ENCODE data around the gene RBM39. TPM values are rescaled to one million over a fixed set of nuclear protein-coding genes. Genes with fewer than 3 reads are reported as not detected.

RBM39 gene
- total and polyA plus RNA-seq, 9 of the 15 experiments (the other 6 are each of a cell fraction or from before 2014, with no cell fraction given), result 143 to 319 (median 228) TPM

- TF ChIP-seq ZNF449 (CRISPR knock-in tag; IDR thresholded peaks at IDR 0.05) (no peak), KHSRP (IDR thresholded peaks at IDR 0.05) (peak; percentile 32; the same call in 1 of the 2 replicates), HSF4 (CRISPR knock-in tag; IDR thresholded peaks at IDR 0.05; ENCODE audit: borderline replicate concordance) (no peak), NELFE (IDR thresholded peaks at IDR 0.05; ENCODE audit: insufficient read depth, insufficient read length) (no peak), ZNF347 (CRISPR knock-in tag; IDR thresholded peaks at IDR 0.05; ENCODE audit: low read depth) (no peak), MNT (conservative IDR thresholded peaks at IDR 0.05) (peak; percentile 78 to 91), HMG20B (CRISPR knock-in tag; IDR thresholded peaks at IDR 0.05) (no peak), RBM22 (IDR thresholded peaks at IDR 0.05; ENCODE audit: low read depth, low read length, poor library complexity, severe bottlenecking) (peak; percentile 56), ESRRA (IDR thresholded peaks at IDR 0.05; ENCODE audit: borderline replicate concordance, low read depth) (peak; percentile 31; the same call in 1 of the 2 replicates), ZNF23 (CRISPR knock-in tag; IDR thresholded peaks at IDR 0.05) (no peak), RBM39 (optimal IDR thresholded peaks at IDR 0.05; ENCODE audit: low read depth, low read length) (no peak), ELK1 (CRISPR knock-in tag; IDR thresholded peaks at IDR 0.05) (no peak), ZNF764 (CRISPR knock-in tag; IDR thresholded peaks at IDR 0.05; ENCODE audit: low read depth) (no peak), ELF4 (CRISPR knock-in tag; IDR thresholded peaks at IDR 0.05) (no peak), HDAC2 (IDR thresholded peaks at IDR 0.05) (peak; percentile 58; the same call in 1 of the 2 replicates), ZNF655 (CRISPR knock-in tag; IDR thresholded peaks at IDR 0.05) (no peak), ZNF707 (CRISPR knock-in tag; conservative IDR thresholded peaks at IDR 0.05) (no peak)
- TF ChIP-seq, protein P1, sequence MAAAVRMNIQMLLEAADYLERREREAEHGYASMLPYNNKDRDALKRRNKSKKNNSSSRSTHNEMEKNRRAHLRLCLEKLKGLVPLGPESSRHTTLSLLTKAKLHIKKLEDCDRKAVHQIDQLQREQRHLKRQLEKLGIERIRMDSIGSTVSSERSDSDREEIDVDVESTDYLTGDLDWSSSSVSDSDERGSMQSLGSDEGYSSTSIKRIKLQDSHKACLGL (CRISPR knock-in tag; IDR thresholded peaks at IDR 0.05; ENCODE audit: borderline replicate concordance, poor library complexity, severe bottlenecking), result no peak
- TF ChIP-seq, protein P2, sequence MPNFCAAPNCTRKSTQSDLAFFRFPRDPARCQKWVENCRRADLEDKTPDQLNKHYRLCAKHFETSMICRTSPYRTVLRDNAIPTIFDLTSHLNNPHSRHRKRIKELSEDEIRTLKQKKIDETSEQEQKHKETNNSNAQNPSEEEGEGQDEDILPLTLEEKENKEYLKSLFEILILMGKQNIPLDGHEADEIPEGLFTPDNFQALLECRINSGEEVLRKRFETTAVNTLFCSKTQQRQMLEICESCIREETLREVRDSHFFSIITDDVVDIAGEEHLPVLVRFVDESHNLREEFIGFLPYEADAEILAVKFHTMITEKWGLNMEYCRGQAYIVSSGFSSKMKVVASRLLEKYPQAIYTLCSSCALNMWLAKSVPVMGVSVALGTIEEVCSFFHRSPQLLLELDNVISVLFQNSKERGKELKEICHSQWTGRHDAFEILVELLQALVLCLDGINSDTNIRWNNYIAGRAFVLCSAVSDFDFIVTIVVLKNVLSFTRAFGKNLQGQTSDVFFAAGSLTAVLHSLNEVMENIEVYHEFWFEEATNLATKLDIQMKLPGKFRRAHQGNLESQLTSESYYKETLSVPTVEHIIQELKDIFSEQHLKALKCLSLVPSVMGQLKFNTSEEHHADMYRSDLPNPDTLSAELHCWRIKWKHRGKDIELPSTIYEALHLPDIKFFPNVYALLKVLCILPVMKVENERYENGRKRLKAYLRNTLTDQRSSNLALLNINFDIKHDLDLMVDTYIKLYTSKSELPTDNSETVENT (CRISPR knock-in tag; IDR thresholded peaks at IDR 0.05), result no peak
Observed at GRCh38 chr20:35699127-35699956, 42.7 kb downstream of the RBM39 start, which contains the start of the genes NFS1 and ROMO1 (continued).
